Myocyte (in vitro differentiated cells): ENCODE results near the gene PAEP. TPM values are rescaled to one million over a fixed set of nuclear protein-coding genes. Genes with fewer than 3 reads are reported as not detected.

Source experiments
- DNase-seq: peaks from one replicate; pipeline ENCODE4 v3.0.0-alpha.2; 2012; ENCODE audit warnings: low read depth
- total RNA-seq: library from RNA; depleted of rRNA; stranded (reverse); fragments of >200 nt; gene quantifications from 2 replicates; pipeline ENCODE4 v1.2.3, GENCODE V29; 2014

Gene PAEP
- total RNA-seq, 1 donor from 2014 or later: not detected

DNA sequence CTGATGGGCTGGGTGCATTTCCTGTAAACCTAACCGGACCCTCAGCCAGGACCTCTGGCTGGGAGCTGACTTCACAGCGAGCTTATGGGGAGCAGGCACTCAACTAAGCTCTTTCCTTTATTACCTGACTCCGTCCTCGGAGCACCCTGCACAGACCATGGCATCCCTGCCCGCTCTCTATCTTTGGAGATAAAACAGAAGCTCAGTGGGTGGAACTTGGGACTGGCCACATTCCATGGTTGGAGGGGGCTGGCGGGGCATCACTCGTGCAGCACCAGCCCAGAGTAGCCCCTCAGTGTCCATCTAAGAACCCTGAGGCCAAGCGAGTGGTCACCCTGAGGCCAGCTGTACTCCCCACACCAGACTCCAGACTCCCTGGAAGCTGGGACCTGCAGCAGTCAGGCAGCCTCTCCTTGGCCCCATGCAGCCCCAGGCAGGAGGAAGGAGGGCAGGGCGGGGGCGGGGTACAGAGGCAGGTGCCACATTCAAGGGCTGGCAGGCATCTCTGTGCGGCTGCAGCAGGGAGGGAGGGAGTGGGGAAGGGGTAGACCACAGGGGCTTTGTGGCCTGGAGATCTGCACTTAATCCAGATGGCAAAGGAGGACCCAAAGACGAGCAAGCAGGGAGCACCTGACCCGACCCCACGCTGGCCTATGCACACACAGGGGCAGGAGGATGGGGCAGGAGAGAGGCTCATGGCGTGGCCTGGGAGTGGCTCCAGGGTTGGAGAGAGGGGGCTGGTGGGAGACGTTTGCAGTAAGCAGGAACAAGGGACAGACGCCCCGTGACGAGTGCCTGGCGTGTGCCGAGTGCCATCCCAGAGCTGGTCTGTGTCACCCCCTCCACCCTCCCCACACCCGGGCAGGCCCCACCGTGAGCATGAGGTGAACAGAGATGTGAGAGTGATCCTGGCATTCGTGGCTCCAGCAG lies 51.7 kb downstream of the PAEP start:
- DNase-seq: no peak

DNA sequence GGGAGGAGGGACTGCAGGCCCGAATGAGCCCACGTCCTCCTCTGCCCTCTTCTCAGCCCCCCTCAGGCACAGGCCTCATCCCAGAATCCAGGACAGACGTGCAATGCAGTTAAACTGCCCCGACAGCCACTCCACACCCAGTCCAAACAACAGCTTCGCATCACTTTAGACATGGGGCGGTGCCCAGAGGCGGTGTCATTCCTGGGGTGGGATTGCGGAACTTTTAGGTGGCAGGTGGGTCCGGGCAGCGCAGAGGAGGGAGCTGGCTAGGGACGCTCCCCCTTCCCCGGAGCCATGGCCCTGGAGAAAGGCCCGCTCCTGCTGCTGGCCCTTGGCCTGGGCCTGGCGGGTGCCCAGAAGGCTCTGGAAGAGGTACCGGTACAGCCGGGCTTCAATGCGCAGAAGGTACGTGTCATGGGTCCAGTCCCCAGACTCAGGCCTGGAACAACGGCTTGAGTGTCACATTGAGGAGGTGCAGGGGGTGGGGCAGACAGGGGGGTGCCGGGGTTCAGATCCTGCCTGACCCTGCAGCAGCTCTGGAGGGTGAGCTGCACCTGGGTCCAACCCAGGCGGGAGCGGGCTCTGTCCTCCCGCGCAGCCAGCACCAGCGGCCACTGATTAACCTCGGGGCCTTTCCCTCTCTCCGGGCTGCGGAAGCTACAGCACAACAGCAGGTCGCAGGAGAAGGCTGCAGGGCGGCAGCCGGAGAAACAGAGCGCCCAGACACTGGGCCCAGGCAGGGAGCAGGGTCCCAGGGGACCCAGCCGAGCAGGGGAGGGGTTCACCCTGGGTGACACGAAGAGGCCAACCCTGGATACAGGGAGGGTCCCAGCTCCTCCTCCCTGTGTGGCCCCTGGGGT lies 52.6 kb downstream of the PAEP start:
- DNase-seq: no peak

GRCh38 chr9:135614821-135615665 lies 53.5 kb downstream of the PAEP start:
- no peak for DNase-seq

DNA sequence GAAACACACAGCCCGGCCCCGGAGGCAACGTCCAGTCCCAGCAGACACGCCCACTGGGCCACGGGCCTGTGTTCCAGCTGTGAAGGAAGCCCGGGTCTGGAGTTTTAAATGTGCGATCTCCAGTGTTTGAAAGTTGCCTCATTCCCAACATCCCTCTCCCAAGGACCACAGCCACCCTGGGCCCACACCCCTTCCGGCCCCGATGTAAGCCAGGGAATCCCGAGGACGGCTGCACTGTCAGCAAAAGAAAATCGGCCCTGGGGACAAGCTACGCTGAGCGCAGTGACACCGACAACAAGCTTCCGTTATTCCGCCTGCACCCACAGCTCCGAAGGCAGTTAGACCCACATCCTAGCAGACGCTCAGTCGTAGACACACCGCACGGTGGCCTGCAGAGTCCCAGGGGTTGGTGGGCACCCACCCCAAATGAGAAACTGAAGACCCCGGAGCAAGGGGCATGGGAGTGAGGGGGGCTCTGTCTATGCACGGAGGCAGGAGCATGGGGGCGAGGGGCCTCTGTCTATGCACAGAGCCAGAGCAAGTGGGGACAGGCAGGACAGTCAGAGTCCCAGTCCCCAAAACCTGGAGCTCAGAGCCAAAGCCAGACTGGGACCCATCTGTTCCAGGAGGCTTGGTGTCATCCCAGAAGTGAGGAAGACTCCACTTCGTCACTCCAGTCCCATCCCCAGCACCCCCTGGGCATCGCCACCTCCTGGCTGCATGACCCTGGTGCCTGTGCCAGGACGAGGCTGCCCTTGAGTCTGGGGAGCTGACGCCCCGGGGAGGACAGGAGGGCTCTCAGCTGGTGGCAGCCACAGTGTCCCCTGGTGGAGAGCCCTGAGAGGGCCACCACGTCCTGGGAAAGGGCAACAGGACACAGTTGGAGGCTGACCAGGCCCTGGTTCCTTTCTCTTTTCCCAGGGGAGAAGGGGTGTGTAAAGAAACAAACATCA lies 54.4 kb downstream of the PAEP start:
- DNase-seq: no peak

Other genes starting within 250 kb of the PAEP start
- 14.3 and 15.2 TPM in 2 replicates for gene PPP1R26, start 82.0 kb upstream of the PAEP start, total RNA-seq
- 28.1 and 39.2 TPM in 2 replicates for gene MRPS2, start 61.1 kb upstream of the PAEP start, total RNA-seq
- not detected in 2 replicates for gene LCN1, start 40.3 kb upstream of the PAEP start, total RNA-seq
- not detected in 2 replicates for gene OBP2A, start 15.6 kb upstream of the PAEP start, total RNA-seq
- gene GLT6D1, start 77.8 kb downstream of the PAEP start, total RNA-seq: not detected in 2 replicates
- not detected in 2 replicates for gene LCN9, start 101.6 kb downstream of the PAEP start, total RNA-seq
- not detected in 2 replicates for gene SOHLH1, start 137.7 kb downstream of the PAEP start, total RNA-seq
- 0.08 and 0.16 TPM in 2 replicates for gene KCNT1, start 140.4 kb downstream of the PAEP start, total RNA-seq